Stimulated activated CD4-positive, alpha-beta T cell treated with anti-CD3 and anti-CD28 coated beads, TNF-alpha, amount 100 ng/mL, for 1 hour (primary cell): Measurements from ENCODE around the gene SCUBE1.

Experiments
- DNase-seq, 3 donors: peaks; one replicate each; pipeline ENCODE4 v3.0.0-alpha.2; 2020; ENCODE audit warnings: low read depth in 3 of 3, low spot score in 1 of 3

The SCUBE1 gene

DNA sequence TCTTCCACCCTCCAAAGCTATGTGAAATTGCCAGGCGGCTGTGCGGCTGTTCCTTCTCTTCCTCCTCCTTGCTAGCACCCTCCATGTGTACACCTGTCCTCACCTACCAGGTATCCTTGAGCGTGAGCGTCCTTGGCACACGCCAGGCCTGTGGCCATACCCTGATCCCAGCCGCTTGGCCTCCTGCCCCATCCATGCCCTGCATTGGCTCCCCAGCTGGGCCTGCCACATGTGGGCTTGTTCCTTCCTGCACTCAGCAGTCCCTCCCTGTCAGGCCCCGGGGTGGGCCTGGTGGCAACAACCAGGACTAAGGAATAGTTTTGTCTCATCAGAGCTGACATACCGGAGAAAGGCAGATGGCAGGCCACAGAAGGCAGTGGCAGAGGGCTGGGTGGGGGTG, 40.0 kb downstream of the SCUBE1 start:
- no peak for DNase-seq

DNA sequence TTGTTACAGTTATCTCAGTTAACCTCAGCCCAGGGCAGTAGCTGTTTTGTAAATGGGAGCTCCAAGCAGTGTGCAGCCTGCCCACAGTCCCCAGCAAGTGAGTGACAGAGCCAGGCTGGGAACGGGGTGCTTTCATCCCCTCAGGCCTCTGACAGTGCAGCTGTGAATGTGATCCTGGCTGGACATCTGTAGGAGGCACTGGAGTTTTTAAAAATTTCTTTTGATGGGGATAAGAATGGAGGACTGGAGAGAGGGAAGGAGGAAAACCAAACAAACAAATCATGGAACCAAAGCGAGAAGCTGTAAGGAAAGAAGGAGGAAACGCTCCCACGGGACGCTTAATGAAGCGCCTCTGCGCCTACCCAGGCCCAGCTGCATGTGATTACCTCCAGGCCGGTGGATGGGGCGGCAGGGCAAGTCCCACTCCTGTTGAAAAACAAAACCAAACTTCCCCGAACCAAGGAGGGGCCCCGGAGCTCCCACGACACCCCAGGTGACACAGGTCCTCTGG, 40.6 kb downstream of the SCUBE1 start:
- no peak for DNase-seq

DNA sequence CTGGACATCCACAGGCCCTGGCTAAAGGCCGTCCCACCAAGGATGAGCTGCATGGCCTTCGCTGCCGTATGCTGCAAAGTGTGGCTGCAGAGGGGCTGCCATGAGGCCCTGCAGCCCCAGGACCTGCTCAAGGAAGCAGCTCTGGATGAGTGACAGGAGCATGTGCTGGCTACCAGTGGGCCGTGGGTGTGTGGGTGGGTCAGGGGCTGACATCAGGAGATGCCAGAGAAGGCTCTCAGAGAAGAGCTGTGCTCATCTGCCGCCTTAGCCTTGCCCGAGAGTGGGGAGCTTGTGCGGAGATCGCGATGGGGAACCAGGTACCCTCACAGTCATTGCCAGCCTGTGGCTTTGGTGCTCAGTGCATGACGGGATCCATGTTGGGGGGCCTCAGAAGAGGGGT, 41.3 kb downstream of the SCUBE1 start:
- no peak for DNase-seq

DNA sequence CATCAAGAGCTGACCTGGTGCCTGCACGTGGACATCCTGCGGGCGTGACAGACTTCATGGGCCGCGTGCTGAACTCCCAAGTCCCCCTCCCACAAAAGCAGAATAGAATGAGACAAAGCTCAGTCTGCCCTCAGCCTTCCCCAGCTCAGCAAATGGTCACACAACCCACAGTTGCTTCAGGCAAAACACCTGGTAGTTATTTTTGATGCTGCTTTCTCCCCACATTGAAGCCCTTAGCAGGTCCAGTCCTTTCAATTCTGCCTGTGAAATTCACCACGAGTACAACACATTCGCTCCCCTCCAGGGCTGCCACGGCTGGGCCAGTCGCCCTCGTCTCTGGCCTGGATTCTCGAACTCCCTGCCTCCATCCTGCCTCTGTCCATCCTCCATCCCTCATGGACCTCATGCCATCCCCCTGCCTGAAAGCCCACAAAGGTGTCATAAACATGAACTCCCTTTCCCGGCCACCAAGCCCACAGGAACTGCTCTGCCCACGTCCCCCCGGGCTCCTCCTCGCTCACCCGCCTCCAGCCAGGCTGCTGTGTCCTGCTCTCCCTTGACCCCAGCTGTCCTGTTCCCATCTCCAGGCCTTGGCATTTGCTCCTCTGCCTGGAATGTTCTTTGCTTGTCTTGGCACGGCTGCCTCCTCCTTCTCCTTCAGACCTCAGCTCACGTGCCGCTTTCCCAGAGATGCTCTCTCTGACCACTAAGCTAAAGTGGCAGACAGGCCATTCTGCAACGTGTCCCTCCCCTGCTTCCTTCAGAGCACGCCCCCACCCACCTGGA, 42.1 kb downstream of the SCUBE1 start:
- DNase-seq: no peak

DNA sequence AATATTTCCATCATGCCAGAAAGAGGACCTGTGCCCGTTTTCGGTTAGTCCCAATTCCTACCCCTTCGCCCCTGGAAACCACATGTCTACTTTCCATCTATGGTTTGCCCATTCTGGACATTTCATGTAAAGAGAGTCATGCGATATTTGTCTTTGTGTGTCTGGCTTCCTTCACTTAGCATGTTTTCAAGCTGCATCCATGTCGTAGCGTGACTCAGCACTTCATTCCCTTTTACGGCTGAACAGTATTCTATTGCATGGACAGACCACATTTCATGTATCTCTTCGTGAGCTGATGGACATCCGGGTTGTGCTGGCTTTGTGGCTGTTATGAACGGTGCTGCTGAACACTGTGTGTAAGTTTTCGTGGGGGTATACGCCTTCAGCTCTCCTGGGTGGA, 43.4 kb downstream of the SCUBE1 start:
- no peak for DNase-seq

DNA sequence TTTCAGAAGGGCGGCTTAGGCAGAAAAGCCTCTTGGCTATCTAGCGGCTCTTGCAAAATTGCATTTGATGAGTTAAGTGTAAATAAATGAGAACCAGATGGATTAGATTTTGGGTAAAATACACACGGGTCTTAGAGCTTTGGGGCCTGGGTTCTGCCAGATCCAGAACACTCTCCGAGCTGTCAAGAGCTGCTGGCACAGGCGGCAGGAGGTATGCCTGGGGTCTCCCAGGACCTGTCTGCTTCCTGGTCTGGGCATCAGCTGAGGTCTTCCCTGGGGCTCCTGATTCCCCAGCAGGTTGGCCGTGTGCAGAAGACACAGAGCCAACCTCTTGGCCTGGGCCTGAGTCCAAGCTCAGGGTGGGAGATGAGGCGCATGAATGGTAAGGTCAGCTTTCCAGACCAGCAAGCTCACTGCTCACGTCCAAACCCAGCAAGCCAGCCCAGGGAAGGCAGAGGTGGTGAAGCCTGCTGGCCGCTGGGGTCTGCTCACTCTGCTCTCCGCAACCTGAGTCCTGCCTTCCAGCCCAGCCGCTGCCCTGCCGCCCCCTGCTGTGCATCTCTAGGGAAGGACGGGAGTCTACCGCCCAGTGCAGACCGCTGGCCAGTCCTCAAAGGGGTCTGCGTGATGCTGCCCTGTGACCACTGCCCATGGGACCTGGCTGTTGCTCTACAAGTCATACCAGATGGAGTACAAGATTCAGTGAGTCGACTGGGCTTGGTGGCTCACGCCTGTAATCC, 44.9 kb downstream of the SCUBE1 start:
- DNase-seq: no peak

DNA sequence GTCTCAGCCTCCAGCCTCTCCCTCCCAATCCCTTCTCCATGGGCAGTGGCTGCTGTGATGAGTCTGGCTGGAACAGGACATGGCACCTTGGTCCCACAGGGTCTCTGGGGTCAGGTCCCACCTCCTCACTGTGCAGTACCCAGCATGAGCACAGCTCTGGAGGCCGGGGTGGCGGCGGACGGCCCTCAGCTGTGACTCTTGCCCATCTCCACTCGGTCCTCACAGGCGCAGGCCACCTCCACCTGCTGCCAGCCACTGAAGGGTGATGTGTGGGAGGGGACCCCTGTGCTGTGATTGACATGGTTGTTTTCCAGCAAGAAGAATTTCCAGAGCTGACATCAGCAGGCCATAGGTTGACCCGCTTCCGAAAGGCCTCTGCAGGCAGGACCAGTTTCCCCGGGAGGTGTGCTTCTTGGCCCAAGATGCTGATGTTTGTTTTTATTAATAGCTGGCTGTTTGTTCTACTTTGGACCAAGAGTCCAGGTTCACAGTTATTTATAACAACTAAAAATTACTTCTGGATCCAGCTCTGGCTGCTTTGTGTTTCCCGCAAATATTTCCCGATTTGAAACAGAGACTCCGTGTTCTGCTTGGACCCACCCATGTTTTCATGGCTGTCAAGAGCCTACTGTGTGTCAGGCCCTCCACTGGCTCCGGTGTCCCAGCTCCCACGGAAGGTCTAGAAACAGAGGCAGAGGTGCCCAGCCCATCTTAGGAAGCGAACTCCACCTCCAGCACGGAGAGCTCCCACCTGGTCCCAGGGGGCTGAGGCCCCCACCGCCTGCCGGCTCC, 45.7 kb downstream of the SCUBE1 start:
- DNase-seq: no peak

DNA sequence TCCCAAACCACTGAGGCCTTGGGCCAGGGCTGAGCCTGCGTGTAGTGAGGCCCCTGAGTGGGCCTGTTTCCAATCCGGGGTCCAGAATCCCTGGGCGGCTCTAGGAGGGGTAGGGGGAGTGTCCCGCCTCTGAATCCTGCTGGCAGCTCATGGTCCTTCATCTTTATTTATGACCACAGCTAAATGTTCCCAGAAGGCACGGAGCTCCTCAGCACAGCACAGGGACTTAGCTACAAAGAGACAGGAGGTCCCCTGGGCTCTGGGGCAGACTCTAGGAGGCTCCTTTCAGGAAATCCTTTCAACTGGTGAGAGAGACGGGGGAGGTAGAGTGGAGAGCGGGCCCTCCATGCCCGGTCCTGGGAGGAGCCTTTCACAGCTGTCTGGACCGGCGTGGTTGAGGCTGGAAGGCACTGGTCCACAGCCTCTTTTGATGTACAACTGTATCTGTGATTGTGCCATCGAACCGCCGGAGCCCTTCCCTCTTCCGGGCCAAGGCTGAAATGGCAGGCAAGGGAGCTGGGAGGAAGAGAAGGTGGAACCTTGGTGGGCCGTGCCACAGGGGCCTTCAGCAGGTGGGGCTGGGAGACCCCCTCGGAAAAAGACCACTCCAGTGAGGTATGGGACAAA, 46.8 kb downstream of the SCUBE1 start:
- DNase-seq: no peak

DNA sequence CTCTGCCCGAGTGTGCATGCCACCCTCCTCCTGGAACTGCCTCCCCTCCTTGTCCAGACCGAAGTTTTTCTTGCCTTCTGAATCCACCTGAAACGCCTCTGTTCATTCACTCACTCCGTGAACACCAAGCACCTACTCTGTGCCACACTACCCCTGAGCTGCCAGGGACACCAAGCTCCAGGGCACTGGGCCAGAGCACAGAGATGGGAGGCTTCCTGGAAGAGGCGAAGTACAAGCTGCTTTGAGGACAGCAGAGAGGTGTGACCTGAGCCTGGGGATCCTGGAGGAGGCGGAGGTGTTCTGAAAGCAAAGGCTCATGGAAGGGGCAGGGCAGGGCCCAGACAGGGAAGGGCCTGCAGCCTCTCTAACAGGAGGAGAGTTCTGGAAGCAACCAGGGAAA, 47.5 kb downstream of the SCUBE1 start:
- no peak for DNase-seq

DNA sequence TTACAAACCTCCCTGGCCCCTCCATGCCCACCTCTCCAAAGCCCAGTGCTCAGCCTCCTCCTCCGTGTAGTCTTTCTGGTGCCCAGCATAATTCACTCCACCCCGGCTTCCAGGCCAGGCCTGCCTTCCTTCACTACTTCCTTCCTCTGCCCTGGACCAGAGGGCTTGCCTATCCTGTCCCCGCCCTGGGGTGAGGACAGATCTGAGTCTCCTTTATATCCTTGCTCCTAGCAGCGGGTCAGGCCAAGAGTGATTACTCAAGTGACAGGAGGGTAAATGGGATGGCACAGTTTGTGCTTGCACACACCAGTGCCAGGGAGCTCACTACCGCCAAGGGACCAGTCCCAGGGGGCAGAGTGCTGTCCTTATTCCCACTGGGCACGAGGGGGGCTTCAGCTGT, 48.0 kb downstream of the SCUBE1 start:
- no peak for DNase-seq

DNA sequence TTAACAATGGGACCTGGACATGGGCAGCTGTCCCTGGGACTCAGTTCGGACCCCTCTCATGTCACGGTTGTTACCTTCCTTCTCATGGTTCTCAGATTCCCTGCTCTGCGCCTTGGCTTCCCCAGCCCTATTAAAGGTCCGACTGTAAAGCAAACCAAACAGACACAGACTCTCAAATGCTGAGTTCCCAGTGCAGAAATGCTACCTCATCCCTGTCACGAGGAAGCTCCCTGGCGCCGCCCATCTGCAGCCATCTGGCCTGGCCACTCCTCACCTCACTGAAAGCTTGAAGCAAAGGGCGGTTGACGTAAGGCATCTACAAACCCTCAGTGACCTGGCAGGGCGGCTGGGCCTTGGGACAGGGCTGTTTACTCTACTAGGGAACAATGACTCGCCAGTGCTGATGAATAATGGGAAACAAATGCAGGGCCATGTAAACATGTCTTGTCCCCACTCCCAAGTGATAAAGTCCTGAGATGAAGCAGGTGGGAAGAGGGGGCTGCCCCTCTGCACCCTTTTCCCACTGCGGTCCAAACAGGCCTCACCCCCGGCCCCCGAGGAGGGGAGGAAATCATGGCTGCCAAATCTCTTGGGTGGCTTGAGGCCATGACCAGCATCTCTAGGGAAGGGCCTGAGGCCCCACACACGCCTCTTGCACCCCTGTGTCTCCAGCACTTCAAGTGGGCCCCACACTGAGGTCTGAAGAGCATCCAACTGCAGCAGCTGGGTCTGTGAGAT, 49.3 kb downstream of the SCUBE1 start:
- DNase-seq: no peak

DNA sequence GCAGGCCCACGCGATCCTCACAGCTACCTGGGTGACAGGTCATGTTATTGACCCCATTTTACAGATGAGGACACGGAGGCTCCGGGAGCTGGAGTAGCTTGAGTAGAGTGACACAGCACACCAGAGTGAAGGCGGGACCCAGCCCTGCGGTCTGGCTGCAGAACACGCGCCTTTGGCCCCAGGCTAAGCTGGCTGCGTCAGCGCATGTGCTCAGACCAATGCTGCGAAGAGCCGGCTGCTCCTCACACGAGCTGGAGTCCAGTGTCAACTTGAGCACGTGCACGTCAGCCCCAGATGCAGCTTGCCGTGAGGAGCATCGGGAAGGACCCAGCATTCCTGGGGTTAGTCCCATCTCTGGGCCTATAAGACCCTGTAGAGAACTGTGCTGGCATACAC, 49.9 kb downstream of the SCUBE1 start:
- DNase-seq: no peak

DNA sequence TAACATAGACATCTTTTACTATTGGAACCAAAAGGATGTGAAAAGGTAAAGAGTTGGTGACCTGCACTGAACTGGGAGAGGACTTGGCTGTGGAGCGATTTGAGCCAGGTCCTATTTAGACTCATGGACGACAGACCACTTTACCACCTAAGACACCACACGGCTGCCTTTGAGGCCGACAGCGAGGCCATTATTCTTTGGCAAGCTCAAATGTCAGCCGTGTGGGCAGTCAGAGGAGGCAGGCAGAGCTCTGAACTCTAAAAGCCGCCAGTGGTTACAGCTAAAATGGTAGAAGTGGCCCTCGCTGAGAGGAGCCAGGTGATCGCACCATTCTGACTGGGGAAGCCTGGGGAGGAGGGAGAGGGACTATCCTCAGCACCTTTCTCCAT, 50.5 kb downstream of the SCUBE1 start:
- DNase-seq: no peak

DNA sequence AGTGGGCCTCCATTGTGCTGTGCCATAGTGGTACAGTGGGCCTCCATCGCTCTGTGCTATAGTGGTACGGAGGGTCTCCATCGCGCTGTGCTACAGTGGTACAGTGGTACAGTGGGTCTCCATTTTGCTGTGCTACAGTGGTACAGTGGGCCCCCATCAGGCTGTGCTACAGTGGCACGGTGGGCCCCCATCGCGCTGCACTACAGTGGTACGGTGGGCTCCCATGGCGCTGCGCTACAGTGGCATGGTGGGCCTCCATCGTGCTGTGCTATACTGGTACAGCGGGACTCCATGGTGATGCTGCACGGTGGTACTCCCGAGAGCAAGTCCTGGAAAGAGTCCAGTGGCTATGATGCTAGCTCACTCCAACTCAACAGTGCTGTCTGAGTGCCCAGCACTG, 51.8 kb downstream of the SCUBE1 start:
- DNase-seq: no peak

DNA sequence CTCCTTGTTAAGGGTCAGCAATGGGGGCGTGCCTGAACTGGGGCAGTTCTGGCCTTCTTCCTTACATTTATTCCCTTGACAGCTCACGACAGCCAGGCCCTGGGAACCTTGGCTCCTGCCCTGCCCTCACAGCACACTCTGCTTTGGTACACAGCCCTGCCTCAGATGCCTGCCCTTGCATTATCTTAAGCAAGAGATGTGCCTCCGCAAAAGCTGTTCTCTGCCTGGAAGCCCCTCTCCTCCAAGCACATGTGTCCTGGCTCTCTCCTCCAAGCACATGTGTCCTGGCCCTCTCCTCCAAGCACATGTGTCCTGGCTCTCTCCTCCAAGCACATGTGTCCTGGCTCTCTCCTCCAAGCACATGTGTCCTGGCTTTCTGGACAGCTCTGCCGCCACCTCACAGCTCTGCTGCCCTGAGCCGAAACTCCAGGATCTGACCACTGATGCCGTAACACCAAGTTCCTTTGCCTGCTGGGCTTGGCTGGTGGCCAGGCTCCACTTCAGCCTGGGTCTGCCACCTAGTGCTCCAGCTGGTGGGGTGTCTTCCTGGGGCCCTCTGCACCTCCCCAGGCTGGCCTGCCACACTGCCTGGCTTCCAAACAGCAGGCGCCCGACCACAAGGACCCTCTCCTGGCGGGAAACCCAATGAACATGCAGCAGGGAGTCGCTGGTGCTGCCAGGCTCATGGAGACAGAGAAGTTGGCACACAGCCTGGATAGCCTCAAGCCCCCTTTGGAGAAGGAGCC, 53.0 kb downstream of the SCUBE1 start:
- no peak for DNase-seq

DNA sequence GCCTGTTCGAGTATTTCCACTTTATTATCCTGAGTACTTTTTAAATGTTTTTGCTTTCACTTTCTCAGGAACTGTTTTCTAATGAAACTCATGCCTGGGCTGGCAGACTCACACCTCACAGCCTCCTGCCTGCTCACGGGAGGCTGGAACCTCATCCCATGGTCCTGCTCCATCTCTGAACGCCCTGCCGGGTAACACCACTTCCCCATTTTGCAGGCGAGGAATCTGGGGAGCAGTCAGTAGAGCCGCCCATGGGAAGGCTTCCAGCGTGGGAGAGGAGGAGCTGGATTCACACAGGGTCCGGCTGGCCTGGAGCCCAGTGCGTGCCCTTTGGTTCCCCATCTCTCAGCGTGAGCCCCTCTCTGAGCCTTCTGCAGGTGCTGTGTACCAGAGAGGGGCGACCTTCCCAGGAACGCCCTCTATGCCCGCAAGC, 53.6 kb downstream of the SCUBE1 start:
- no peak for DNase-seq

DNA sequence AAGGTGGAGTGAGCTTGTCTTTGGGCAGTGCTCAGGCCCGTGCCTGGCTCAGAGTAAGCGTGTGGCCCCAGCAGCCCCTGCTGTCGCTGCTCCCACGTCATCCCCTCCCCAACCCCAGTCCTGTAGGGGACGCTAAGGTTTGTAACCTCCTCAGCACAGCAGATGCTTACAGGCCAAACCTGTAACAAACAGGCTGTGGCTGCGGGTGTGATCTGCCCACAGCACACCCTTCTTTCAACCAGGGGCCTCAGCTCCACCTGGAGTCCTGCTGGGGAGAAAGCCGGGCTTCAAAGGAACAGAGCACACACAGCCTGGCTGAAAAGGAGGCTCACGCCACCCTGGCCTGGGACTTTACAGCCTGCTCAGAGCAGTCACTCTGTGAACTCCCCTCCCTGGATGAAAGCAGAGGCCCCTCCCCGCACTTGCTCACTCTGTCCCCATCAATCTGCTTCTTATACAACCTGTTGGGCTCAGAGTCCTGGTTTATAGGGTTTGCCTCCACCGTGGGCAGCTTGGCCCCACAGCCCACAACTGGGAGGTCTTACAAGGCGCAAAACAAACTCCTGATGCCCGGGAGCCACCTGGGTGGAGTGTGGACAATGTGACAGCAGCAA, 54.3 kb downstream of the SCUBE1 start:
- no peak for DNase-seq

DNA sequence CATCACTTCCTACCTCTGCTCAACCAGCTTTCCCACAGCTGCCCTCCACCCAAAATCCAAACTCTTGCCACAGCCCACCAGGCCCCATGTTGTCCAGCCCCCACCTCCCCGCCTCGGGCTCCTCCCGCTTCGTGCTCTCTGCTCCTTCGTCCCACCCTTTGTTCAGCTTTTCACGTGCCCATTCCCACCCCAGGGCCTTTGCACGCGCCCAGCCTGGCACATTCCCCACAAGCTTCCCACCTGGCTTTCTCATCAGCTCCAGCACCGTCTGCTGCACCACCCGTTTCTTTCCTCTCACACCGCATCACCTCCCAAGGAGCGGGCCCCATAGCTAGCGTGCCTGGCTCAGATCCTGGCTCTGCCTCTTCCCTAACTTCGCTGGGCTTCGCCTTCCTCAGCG, 54.8 kb downstream of the SCUBE1 start:
- DNase-seq: no peak

DNA sequence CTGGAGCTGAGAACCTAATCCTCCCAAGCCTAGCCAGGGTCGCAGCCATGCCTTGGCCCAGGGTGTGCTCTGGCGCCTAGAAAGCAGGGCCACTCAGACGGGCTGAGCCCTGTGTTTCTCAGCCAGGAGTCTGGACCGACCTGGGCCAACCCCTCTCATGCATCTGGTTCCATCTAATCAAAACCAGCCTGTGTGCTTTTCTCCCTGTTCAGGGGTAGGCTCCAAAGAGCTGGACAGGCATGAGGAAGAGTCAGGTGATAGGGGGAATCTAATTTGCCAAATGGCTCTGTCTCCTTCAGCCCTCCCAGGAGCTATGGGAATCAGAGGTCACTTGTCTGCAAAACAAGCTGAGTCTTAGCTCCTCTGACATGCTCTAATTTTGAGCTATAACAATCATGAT, 55.7 kb downstream of the SCUBE1 start:
- no peak for DNase-seq

DNA sequence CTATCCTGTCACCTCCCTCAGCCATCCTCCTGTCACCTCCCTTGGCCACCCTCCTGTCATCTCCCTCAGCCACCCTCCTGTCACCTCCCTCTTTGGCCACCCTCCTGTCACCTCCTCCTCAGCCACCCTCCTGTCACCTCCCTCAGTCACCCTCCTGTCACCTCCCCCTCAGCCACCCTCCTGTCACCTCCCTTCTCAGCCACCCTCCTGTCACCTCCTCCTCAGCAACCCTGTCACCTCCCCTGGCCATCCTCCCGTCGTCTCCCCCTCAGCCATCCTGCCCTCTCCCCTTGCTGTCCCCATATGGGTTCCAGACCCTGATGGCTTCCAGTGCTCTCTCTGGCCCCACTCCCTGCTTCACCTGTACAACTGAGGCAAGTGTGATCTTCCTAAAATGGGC, 61.8 kb downstream of the SCUBE1 start:
- no peak for DNase-seq
